HG03066 (cell line): ENCODE measurements around the gene GLYATL3.
A peak's percentile ranks its signal among the peaks of the same experiment; 100 is the strongest.

Experiments used
- ATAC-seq: cut with Tn5 transposase; IDR thresholded peaks from one replicate; pipeline ENCODE4 v1.9.1; 2021; ENCODE audit warnings: low read depth; ENCODE audit not compliant: unreplicated experiment

GLYATL3 gene

GRCh38 chr6:49513153-49513989, 13.6 kb downstream of the GLYATL3 start:
- no peak for ATAC-seq

- ATAC-seq: no peak
These were observed 15.1 kb downstream of the GLYATL3 start for GRCh38 chr6:49514571-49515484.

DNA sequence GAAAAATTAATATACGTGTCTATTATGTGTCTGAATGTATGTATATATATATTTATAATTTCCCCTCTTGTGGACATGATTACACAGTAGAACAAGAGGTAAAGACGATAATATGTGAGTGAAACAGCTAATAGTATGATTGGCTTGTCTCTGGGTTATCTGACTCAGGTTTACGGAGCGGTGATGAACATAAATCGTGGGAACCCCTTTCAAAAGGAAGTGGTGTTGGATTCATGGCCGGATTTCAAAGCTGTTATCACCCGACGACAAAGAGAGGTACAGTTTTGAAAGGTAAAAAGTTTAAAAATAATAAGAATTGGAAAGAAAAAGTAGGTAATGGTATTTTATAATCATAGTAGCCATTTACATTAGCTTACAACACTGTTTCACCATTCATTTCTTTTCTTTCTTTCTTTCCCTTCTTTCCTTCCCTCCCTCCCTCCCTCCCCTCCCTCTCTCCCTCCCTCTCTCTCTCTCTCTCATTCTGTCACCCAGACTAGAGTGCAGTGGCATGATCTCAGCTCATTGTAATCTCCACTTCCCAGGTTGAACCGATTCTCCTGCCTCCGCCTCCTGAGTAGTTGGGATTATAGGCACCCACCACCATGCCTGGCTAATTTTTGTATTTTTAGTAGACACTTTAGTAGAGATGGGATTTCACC, 15.9 kb downstream of the GLYATL3 start:
- no peak for ATAC-seq

DNA sequence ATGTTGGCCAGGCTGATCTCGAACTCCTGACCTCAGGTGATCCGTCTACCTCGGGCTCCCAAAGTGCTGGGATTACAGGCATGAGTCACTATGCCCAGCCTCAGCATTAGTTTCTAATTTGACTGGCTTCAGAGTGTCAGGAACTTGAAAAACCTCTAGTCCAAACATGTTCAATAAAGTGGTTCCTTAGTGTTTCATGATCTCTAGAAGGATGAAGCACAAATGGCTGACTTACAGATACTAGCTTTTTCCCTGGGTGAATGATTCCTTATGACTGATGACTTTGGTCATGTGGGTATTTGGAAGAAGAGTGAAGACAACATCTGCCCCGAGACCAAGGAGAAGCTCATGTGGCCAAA, 16.4 kb downstream of the GLYATL3 start:
- no peak for ATAC-seq

GRCh38 chr6:49517919-49518318, 18.2 kb downstream of the GLYATL3 start:
- no peak for ATAC-seq

GRCh38 chr6:49519660-49520059, 19.9 kb downstream of the GLYATL3 start:
- no peak for ATAC-seq

- ATAC-seq: no peak
These were observed 23.2 kb downstream of the GLYATL3 start for GRCh38 chr6:49522710-49523593.

DNA sequence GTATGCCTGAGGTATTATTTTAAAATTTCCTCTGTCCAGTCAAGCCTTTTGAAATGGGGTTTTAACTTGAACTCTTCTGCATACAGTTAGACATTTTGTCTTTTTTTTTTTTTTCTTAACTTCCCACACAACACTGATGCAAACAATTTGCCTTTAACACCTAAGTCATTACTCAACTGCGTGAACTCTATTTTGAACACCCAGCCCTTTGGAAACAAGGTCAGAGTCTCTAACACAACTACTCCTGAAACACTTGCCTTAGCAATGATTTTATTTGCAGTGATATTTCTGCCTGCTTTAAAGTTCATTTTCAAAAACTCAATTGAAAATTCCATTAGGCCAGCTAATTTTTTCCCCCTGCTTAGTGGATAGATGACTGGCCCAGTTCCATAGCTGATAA, 24.2 kb downstream of the GLYATL3 start:
- no peak for ATAC-seq

DNA sequence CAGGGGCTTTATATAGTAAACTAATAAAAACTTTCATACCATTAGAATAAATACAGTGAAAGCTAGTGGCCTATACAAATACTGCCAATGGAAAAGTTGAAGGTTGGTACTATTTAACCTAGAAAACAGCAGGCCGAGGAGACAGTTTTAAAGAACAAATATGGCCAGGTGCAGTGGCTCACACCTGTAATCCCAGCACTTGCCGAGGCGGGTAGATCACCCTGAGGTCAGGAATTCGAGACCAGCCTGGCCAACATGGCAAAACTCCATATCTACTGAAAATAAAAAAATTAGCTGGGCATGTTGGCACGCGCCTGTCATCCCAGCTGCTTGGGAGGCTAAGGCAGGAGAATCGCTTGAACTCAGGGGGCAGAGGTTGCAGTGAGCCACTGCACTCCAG, 24.8 kb downstream of the GLYATL3 start:
- no peak for ATAC-seq

DNA sequence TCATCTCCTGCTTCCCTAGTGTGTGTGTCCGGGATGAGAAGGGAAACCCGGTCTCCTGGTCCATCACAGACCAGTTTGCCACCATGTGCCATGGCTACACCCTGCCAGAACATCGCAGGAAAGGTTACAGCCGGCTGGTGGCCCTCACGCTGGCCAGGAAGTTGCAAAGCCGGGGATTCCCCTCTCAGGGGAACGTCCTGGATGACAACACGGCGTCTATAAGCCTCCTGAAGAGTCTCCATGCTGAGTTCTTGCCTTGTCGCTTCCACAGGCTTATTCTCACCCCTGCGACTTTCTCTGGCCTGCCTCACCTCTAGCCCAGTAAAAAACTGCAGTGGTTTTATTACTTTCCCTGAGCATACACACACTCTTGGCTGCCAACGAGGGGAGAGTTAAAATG, 26.9 kb downstream of the GLYATL3 start:
- no peak for ATAC-seq

DNA sequence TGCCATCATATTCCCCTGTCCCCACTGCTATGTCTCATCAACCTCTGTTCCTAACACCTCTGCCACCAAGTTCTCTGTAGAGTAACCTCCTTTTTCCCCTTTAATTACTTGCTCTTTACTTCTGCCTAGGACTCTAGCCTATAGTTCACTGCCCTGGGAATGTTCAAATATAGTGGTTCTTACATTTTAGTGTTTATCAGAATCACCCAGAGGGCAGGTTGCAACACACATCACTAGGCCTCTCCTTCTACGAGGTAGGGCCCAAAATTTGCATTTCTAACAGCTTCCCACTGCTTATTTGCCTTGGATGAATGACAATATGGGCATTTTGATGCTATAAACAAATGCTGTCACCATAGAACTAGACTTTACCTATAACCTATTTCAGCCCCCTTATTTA, 27.6 kb downstream of the GLYATL3 start:
- no peak for ATAC-seq

DNA sequence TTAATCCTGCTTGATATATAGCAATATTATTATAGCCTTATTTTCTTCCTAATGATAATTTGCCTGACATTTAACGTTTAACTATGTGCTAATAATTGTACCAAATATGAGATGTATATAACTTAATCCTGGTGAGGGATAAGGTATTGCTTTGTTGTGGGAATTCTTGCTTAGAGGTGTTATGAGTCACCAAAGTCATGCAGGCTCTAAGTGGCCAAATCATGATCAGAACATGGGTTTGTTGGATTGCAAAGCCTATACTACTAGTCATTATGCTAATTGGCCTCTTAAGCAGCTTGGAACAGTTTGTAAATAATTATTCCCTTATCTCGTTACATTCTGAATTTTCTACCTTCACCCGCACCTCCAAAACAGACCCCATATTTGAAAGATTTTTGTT, 28.8 kb downstream of the GLYATL3 start:
- no peak for ATAC-seq

DNA sequence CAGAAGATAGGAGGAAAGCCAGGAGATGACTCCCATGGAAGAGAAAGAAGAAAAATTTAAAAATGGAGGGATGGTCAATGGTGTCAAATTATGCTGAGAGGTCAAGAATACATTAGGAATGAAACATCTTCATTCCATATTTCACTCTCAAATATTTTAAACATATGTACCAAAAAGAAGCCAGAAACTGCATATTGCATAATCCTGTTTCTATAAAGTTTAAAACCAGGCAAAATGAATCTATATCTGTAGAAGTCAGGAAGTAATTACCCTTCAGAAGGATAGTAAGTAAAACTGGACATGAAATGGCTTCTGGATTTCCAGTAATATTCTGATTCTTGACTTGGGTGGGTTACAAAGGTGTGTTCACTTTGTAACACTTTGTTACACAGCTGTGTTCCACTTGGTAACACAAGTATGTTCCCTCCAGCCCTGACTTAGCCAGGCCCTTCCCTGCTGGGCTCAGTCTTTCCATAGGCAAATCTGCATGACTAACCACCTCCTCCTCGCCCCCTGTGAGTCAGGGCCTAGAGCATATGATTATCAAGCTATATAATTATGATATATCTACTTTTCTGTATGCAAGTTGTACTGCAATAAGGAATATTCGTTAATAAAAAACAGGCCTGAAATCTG, 30.5 kb downstream of the GLYATL3 start:
- no peak for ATAC-seq

DNA sequence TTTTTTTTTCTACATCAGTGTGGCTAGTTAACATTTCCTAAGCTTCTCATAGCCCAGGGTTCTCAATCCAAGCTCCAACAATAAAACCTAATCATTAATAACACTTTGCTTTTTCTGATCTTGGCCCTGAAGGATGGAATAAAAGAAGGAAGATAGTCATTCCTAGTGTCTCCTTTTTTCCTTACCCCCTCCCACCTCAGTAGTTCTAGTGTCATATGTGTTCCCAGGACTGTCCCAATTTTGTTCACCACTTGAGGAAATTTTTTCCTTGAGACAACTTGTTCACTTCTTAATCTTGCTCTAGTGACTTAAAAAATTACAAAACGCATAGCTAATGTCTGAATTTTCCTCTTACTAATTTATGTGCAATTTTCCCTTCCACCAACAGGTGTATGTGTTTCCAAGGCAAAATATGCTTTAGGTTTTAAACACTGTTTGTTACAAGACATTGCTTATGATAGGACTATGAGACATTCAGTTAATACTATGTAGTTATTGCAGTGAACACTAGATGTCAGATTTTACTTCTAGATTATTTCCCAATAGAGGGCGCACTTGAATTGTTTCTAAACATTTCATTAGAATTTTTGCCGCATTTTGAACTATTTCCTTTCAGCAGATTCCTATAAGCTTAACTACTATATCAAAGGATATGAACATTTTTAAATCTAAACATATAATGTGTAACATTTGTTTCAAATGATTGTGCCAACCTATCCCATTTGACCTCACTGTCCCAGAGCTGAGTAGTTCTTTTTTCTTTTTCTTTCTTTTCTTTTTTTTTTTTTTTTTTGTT, 32.2 kb downstream of the GLYATL3 start:
- peak; percentile 96 for ATAC-seq

DNA sequence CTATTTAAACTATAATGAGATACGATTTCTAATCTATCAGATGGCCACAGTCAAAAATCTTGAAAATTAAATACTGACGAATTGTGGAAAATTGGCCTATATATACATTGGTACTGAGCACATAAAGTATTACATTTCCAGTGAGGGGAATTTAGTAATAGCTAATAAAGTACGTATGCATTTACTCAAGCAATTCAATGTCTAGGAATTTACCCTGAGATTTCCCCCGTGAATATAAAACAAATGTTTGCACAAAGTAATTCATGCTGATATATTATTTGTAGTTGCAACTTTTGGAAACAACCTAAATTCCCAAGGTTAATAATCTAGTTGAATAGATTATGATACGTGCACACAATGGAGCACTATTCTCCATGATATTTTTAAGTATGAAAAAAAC, 36.1 kb downstream of the GLYATL3 start:
- no peak for ATAC-seq

DNA sequence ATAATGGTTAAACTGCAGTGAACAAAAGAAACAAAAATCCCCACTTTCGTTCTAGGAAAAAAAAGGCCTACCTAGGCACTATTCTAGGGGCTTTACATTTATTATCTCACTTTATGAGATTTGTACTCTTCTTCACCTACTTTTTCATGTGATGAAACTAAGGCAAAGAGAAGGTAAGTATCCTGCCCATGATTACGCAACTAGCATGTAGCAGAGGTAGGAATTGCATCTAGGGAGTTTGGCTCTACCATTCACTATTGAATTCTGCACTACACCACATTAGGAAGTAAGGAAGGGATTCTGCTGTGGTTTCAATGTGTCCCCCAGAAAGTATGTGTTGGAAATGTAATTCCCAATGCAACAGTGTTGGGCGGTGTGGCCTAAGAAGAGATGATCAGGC, 39.4 kb downstream of the GLYATL3 start:
- no peak for ATAC-seq

DNA sequence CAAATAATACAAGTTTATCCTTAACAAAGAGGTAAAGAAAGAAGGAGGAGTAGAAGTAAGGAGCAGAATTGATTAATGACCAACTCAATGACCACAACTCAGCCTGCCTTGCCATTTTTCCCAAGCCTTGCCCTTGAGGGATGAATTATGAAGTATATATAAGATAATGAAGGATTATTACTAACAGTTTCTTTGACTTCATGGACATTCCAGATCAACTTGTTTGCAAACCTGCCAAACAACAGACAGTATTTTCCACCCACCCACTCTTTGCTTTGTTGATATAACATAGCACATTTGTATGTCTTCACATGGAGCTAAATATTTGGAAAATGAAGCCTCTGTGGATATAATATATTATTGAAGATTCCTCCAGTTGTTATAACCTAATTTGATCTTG, 40.9 kb downstream of the GLYATL3 start:
- ATAC-seq: no peak

GRCh38 chr6:49541210-49541724, 41.5 kb downstream of the GLYATL3 start:
- ATAC-seq: no peak

DNA sequence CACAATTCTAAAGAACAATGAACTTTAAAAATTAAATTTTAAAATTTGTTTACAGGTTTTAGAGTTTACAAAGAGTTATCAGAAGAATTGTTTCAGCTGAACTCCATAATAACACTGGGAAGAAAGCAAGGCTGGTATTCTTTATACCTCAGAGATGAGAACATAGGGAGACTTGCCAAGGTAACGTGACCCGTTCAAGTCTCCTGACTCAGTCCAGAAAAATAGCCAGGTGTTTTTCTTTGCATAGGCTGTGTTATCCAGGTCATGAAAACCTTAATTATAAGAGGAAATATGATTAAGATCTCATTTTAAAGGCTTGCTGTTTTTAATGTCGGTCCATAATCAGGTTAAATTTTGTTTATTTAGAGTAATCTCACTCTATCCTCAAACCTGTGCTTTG, 42.2 kb downstream of the GLYATL3 start:
- no peak for ATAC-seq
